HG03439 (cell line): ENCODE data around the gene CHST9.

Experiments used
- ATAC-seq: cut with Tn5 transposase; IDR thresholded peaks from one replicate; pipeline ENCODE4 v1.9.1; 2021; ENCODE audit warnings: mild to moderate bottlenecking, moderate library complexity; ENCODE audit not compliant: unreplicated experiment

CHST9 gene

DNA sequence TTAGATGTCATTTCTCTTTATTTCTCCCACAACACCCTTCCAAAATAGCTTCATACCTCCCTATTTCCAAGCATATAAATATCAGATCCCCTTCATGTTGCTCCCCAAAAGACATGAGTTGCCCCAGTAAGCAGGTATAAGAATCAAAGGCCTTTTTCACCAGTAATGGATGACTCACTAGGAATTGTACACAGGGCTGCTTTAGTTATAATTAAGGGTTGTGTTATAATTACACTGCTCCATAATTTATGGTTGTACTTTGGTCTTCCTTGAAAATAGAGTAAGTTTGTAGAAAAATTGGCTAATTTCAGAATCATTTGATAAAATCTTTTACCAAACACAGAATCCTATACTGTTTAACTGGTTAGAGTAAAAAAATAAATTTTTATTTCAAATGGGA lies 310.8 kb downstream of the CHST9 start:
- ATAC-seq, result no peak

DNA sequence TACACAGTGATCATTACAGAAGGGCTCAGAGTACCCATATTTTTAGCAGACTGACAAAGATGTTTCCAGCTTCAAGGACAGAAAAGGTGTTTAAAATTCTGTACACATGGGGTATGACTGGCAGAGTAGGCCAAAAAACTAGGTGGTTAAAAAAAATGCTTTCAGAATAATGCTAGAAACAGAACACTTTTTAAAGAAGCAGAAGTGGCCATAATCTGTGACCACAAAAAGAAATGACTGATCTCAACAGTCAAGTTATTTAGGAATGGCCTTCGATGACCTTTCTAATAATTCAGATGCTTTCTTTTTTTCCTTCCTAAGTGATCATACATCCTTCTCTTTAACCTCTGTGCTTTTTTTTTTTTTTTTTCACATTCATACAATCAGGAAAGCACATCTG lies 315.5 kb downstream of the CHST9 start:
- ATAC-seq, result no peak

DNA sequence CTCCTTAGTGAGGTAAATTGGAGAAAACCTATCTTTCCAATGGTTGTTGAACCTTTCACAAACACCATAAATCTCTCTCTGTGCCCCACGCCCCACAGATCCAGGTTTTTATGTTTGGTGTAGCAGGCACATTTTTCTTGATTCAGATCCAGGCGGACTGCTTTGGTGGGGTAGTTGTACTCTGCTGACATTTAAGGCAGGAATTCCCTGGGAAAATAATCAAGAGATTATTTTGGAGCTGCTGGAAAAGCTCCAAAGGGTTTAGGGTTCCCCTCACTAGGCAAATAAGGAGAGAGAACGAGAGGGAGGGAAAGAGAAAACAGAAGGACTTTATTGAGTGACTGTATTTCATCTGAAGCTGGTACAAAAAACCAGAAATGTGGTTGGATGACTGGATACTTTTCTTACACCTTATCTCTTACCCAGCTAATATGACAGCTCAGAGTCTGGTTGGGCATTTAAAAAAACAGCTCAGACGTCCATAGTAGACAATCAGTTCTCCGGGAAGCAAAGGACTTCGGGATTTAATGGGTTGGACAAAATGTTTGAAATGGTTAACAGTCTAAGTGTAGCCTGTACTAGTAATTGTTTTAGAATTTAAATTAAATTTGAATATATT lies 316.0 kb downstream of the CHST9 start:
- no peak for ATAC-seq

DNA sequence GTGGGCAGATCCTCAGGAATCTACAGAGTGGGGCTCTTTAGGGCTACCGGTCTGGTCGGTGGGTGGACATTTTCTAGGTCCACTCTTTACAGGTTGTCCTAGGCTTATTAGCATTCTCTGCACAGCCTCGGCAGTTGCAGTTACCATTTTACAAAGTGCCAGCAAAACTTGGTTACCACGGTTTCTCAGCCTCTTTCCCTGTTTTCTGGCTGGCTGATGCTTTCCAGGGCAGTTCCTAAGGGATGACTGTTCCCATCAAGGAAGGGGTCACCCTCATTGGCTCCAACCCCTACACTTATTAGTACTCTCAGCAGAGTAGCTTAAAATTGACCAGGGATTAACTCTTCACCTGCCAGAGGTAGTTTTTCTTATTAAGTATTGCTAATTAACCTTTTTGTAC lies 317.6 kb downstream of the CHST9 start:
- no peak for ATAC-seq

DNA sequence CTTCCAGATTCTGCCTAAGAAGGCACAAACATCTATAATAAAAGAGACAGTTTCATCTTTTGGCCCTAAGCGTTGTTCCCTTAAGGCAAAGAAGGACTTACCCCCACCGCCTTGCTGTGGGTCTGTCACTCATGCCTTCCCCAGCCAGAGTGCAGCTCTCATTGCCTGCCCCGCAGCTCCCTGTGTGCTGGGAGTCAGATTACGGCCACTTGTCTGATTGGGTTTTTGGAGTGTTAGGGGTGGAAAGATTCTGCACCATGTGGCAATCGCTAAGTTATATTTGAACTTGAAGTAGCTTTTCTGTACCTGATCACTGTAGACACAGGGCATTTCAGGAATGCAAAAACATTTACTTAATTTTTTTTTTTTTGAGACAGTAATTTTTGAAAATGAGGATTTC lies 319.6 kb downstream of the CHST9 start, which contains the start of gene AQP4:
TSS of gene AQP4 (minus strand) at position 151 of the 400 bp plus-strand sequence. CDS start at position 133, 18 bp downstream.
- no peak for ATAC-seq

DNA sequence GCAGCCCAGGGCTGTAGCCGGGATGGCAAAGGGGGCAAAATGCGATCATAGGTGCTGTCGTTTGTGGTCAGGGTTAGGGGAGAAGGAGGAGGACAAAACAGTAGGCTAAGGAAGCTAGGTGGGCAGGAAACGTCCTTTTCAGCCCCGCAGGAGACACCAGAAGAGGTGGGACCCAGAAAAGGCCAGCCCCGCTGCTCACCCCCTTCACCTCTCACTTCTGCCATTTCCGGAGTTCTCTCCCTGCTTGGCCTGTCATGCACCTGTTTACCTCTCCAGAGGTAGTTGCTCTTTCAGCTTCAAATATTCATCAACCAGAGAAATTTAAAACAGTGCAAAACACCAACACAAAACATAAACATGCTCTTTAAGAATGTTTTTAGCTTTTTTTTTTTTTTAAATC lies 320.4 kb downstream of the CHST9 start:
- no peak for ATAC-seq

DNA sequence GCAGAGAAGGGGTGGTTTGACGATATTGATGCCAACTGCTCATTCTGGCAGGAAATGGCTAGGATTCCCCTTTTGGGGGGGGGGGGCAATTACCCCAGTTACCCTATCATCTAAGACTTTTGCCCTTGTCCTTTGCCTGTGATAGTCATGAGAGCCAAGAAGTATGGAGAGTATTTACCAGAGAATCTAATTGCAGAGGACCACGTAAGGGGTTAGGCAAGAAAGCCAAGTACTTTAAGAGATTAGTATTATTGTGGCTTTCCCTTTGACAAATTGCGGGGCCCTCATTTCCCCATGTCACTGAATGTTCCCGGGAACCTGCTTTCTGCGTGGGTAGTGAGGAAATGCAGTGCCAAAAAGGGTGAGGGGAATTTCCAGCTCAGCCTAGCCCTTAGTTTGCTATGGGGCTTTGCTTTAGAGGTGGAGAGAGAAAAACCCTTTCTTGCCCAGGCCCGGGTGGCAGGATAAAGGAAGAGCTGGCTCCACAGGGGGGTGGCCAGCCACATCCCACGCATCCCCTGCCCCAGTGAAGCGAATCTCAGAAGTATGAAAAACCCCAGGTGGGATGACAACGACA lies 321.1 kb downstream of the CHST9 start:
- ATAC-seq, result no peak

DNA sequence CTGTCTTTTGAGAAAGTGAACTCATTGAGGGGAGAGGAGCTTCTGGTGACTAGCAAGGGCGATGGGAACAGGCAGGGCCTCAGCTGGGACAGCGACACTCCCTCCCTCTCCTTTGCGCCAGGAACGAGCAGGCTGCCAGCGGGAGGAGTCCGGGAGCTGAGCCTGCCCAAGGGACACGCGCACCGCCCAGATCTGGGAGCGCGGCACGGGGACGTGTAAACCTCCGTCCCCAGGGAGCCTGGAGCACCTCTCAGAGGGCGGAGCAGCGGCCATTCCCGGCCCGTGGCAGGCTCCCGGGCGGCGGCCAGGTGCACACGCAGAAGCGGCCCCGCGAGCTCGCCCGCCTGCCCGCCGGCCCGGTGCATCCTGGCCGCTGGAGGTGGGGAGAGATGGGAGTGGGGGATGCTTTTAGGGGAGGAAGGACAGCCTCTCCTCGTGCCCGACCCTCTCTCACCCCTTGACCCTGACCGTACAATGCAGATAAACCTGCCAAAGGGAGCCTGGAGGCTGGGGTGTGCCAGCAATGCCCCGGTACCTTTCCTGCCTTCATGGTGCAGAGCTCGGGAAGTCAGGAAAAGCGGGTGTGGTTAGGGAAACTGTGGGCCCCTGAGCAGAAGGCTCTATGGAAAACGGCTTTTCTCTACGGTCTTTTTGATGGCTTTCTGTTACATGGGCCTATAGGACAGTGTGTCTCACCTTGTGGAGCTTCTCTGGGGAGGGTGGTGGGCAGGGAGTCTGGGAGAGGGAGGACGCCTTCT lies 321.8 kb downstream of the CHST9 start:
- no peak for ATAC-seq

DNA sequence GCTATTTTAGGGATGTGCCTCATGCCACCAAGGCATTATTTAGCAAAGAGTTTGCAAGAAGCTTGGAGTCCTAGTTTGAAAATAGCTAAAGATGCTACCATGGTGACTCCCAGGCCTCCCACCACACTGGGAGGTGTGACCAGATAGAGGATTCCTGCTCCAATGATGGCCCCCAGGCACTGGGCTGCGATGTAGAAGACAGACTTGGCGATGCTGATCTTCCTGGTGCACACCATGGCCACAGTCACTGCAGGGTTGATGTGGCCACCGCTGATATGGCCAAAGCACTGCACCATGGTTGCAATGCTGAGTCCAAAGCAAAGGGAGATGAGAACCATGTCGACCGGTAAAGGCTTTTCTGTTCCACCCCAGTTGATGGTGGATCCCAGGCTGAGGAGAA lies 323.0 kb downstream of the CHST9 start:
- no peak for ATAC-seq
